A673 (cell line): ENCODE results near the gene FAM227A.

Experiments
- EZH2 ChIP-seq: fragments of 200-600 bp; sonication (generic); IDR thresholded peaks from 2 replicates; pipeline ENCODE4 v1.6.1; 2017; ENCODE audit warnings: borderline replicate concordance, low read depth, mild to moderate bottlenecking, mixed read lengths, antibody characterized with exemption, low read length; ENCODE audit not compliant: poor library complexity, severe bottlenecking
- TF ChIP-seq, protein P1 (sequence below): fragments of 300-800, 200-600 bp; sonication (generic); conservative IDR thresholded peaks from 2 replicates; pipeline ENCODE4 v1.5.1; 2017; ENCODE audit warnings: low read depth, mild to moderate bottlenecking, antibody characterized with exemption, low read length, moderate library complexity, mixed read lengths

DNA sequence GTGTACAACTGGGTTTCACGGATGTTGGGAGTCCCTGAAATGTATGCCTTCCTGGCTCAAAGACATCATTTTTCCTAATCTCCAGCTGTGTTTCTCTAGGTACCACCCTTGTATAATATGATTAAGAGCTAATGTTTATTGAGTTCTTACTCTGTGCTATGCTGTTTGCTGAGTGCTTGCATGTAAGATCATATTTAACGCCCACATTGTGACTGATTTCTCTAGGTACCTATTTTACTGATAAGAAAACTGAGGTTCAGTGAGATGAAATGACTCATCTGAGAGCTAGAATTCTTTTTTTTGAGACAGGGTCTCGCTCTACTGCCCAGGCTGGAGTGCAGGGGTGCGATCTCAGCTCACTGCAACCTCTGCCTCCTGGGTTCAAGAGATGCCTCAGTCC lies 42.6 kb downstream of the FAM227A start:
- TF ChIP-seq, protein P1, sequence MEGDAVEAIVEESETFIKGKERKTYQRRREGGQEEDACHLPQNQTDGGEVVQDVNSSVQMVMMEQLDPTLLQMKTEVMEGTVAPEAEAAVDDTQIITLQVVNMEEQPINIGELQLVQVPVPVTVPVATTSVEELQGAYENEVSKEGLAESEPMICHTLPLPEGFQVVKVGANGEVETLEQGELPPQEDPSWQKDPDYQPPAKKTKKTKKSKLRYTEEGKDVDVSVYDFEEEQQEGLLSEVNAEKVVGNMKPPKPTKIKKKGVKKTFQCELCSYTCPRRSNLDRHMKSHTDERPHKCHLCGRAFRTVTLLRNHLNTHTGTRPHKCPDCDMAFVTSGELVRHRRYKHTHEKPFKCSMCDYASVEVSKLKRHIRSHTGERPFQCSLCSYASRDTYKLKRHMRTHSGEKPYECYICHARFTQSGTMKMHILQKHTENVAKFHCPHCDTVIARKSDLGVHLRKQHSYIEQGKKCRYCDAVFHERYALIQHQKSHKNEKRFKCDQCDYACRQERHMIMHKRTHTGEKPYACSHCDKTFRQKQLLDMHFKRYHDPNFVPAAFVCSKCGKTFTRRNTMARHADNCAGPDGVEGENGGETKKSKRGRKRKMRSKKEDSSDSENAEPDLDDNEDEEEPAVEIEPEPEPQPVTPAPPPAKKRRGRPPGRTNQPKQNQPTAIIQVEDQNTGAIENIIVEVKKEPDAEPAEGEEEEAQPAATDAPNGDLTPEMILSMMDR, result no peak
- no peak for TF ChIP-seq EZH2
